ENCODE measurements around the gene UNC50.

DNA sequence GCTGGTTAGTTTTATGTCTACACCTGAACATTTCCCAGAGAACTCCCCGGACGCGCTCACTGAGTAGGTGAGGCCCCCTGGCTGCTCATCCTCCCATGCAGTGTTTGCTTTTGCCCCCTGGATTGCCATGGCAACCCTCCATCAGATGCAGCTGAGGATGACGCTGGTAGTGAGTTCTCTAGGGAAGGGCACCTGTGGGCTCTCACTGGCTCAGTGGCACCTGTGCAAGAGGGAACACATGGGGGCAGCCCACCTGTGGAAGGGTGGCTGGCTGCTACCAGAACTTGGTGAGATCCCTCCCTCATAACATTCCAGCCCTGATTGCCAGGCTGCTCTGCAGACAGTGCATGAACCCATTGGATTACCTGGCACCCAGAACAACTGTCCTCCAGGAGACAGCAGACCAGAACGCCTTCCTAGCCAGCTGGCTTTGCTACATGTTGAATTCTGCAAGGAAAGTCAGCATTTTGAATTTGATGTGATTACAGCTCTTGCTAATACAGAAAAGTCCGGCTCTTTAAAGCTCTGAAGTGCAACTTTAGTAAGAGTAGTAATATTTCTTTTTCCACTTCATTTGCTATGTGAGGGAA is 21.7 kb upstream of the UNC50 start:
- TF ChIP-seq, protein P1, sequence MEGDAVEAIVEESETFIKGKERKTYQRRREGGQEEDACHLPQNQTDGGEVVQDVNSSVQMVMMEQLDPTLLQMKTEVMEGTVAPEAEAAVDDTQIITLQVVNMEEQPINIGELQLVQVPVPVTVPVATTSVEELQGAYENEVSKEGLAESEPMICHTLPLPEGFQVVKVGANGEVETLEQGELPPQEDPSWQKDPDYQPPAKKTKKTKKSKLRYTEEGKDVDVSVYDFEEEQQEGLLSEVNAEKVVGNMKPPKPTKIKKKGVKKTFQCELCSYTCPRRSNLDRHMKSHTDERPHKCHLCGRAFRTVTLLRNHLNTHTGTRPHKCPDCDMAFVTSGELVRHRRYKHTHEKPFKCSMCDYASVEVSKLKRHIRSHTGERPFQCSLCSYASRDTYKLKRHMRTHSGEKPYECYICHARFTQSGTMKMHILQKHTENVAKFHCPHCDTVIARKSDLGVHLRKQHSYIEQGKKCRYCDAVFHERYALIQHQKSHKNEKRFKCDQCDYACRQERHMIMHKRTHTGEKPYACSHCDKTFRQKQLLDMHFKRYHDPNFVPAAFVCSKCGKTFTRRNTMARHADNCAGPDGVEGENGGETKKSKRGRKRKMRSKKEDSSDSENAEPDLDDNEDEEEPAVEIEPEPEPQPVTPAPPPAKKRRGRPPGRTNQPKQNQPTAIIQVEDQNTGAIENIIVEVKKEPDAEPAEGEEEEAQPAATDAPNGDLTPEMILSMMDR (conservative IDR thresholded peaks at IDR 0.05; ENCODE audit: low read depth in 2 of 2), result peak in 1 of 2 experiments; percentile 17; a peak in 1 of 4 replicates
- no peak for TF ChIP-seq POLR2AphosphoS5 (IDR thresholded peaks at IDR 0.05; ENCODE audit: low read depth)

All from GM23338 (cell line).